ENCODE measurements around the gene FAM241A. TPM values are rescaled to one million over a fixed set of nuclear protein-coding genes. Genes with fewer than 3 reads are reported as not detected.

FAM241A gene
- total and polyA plus RNA-seq, 3 donors from 2014 or later: 4.7 to 6.2 (median 5.7) TPM

- H3K9me3 ChIP-seq: no peaks in the 10 kb centered on the region
- no peak for DNase-seq
- no peaks in the 10 kb centered on the region for H3K36me3 ChIP-seq (ENCODE audit: low read depth, missing control alignments)
- H3K4me3 ChIP-seq: no peak overlapping the region
- 83 to 85% methylated on average over 8 of the region's 8 CpGs for WGBS, 2 donors
- H3K4me1 ChIP-seq: no peaks in the 10 kb centered on the region
- TF ChIP-seq CTCF (IDR thresholded peaks at IDR 0.05) (no peak), POLR2A (IDR thresholded peaks at IDR 0.05) (no peak)
- H3K27me3 ChIP-seq: no peaks in the 10 kb centered on the region
- intact Hi-C loops (cut with DNase I; ENCODE audit: low total_unique reads): no loop called here
- no peak overlapping the region for H3K27ac ChIP-seq
These were observed 40.8 kb downstream of the FAM241A start for GRCh38 chr4:112185740-112186670.

DNA sequence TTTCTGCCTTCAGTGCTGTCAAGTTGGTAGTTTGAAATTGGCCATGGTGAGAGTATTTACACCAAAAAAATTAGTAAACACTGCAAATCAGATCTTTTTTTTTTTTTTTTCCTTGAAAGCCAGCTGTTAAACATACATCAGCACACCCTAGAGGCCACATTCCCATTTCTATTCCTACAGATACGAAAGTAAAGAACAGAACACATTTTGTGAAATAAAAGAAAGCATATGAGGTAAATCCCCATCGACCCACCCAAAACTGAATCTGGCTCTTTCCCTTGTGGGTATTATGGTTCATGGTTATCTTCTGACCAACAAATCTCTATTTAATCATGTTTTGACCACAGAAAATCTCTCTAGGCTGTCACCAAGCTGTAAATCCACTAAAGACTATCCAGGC is 44.5 kb downstream of the FAM241A start:
- H3K4me3 ChIP-seq: no peak overlapping the region
- H3K4me1 ChIP-seq: no peaks in the 10 kb centered on the region
- WGBS, 2 donors: 58 to 68% methylated on average over 2 of the region's 2 CpGs
- no peak for DNase-seq
- no peaks in the 10 kb centered on the region for H3K9me3 ChIP-seq
- H3K36me3 ChIP-seq (ENCODE audit: low read depth, missing control alignments): no peaks in the 10 kb centered on the region
- TF ChIP-seq CTCF (IDR thresholded peaks at IDR 0.05): no peak
- no peak for TF ChIP-seq POLR2A (IDR thresholded peaks at IDR 0.05)
- no peak overlapping the region for H3K27ac ChIP-seq
- intact Hi-C loops (cut with DNase I; ENCODE audit: low total_unique reads): no loop called here
- no peaks in the 10 kb centered on the region for H3K27me3 ChIP-seq

- Histone ChIP-seq H3K27me3 (no peaks in the 10 kb centered on the region), H3K4me1 (no peaks in the 10 kb centered on the region), H3K4me3 (no peak overlapping the region), H3K36me3 (ENCODE audit: low read depth, missing control alignments) (no peaks in the 10 kb centered on the region), H3K9me3 (no peaks in the 10 kb centered on the region), H3K27ac (no peak overlapping the region)
- no peak for TF ChIP-seq POLR2A (IDR thresholded peaks at IDR 0.05)
- no peak for TF ChIP-seq CTCF (IDR thresholded peaks at IDR 0.05)
- DNase-seq: no peak
- intact Hi-C loops (cut with DNase I; ENCODE audit: low total_unique reads): no loop called here
- 83% methylated on average over 8 of the region's 8 CpGs for WGBS, 2 donors
These were observed 45.4 kb downstream of the FAM241A start for GRCh38 chr4:112190684-112191083.

DNA sequence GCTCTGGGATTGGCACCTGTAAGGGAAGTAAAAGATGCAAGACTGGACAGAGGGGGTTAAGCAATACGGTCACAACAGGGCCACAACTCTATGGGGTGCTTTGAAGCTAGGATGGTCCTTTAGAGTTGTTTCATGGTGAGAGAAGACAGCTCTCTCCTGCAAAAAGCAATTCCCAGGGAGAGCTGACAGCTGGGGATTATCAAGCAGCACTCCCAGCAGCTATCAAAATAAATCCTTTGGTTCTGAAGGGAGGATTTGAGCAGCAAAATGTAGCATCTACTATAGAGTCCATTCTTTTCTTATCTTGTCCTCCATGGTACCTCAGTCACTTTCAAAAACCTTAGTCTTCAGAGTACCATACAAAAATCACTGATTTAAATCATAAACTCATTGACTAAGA is 51.2 kb downstream of the FAM241A start:
- Histone ChIP-seq H3K36me3 (ENCODE audit: low read depth, missing control alignments) (no peaks in the 10 kb centered on the region), H3K27ac (no peak overlapping the region), H3K27me3 (no peaks in the 10 kb centered on the region), H3K4me1 (no peaks in the 10 kb centered on the region), H3K4me3 (no peak overlapping the region), H3K9me3 (no peaks in the 10 kb centered on the region)
- DNase-seq: no peak
- TF ChIP-seq CTCF (IDR thresholded peaks at IDR 0.05): no peak
- intact Hi-C loops (cut with DNase I; ENCODE audit: low total_unique reads): no loop called here
- 53 to 65% methylated on average over 1 of the region's 1 CpG for WGBS, 2 donors

DNA sequence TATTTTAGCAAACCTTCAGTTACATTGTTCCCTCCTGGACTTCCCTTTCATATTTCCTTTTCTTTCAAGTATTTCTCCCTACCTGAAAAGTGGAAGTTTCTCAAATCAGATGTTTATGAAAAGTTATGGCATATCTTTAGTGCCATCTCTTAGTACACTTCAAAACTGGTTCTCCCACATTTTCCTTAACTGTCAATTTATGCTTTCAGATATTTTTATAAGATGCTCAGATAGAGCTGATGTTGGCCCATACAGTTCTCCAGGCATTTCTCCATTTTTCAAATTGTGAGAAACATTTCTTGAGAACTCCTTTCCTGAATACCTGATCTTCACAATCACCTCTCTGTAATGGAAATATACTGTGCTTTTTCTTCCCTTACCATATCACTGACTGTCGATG is 53.8 kb downstream of the FAM241A start:
- Histone ChIP-seq H3K4me3 (no peak overlapping the region), H3K27me3 (no peaks in the 10 kb centered on the region), H3K27ac (no peak overlapping the region), H3K4me1 (no peaks in the 10 kb centered on the region), H3K36me3 (ENCODE audit: low read depth, missing control alignments) (no peaks in the 10 kb centered on the region), H3K9me3 (no peaks in the 10 kb centered on the region)
- DNase-seq: no peak
- TF ChIP-seq CTCF (IDR thresholded peaks at IDR 0.05) (no peak), POLR2A (IDR thresholded peaks at IDR 0.05) (no peak)
- WGBS, 2 donors: 49 to 80% methylated on average over 1 of the region's 1 CpG
- intact Hi-C loops (cut with DNase I; ENCODE audit: low total_unique reads): no loop called here

Data from testis (tissue), 3 donors.